Esophagus muscularis mucosa (tissue), 3 donors: ENCODE measurements around the gene PSMD11.

Source experiments
- CTCF ChIP-seq, 3 experiments: fragments of 200-600 bp in 2 of 3; fragments of 450-650 bp in 1 of 3; sonication (generic) in 2 of 3; IDR thresholded peaks; one replicate each; pipeline ENCODE4 v1.5.1; 2017 to 2019; ENCODE audit warnings: antibody characterized with exemption in 3 of 3, mild to moderate bottlenecking in 2 of 3, moderate library complexity in 1 of 3
- POLR2A ChIP-seq: fragments of 450-650 bp; IDR thresholded peaks from one replicate; pipeline ENCODE4 v1.6.1; 2017; ENCODE audit warnings: antibody characterized with exemption, moderate library complexity, mild to moderate bottlenecking, low read depth
- POLR2AphosphoS5 ChIP-seq, 2 donors: sonication (generic); formaldehyde crosslinking; IDR thresholded peaks; one replicate each; pipeline ENCODE4 v1.6.1; 2017; ENCODE audit warnings: antibody characterized with exemption in 2 of 2

GRCh38 chr17:32520104-32520701 is 75.9 kb downstream of the PSMD11 start:
- TF ChIP-seq CTCF (IDR thresholded peaks at IDR 0.05) (no peak), POLR2AphosphoS5 (IDR thresholded peaks at IDR 0.05) (no peak), POLR2A (no peak)
